Mesothelial cell of epicardium (in vitro differentiated cells): ENCODE results near the gene LRRC10B. TPM values are rescaled to one million over a fixed set of nuclear protein-coding genes. Genes with fewer than 3 reads are reported as not detected.
A peak's percentile ranks its signal among the peaks of the same experiment; 100 is the strongest.

Experiments used
- DNase-seq, 2 experiments: peaks; one replicate each; pipeline ENCODE4 v3.0.0; 2021; ENCODE audit warnings: low spot score in 2 of 2; ENCODE audit not compliant: unreplicated experiment in 2 of 2
- H3K27ac Mint-ChIP-seq: 2 replicates; pipeline ENCODE4 v1.8.0; 2021; ENCODE audit warnings: mixed read lengths
- H3K27me3 Mint-ChIP-seq: 2 replicates; pipeline ENCODE4 v1.8.0; 2021; ENCODE audit warnings: low read depth, mixed read lengths
- H3K36me3 Mint-ChIP-seq: 2 replicates; pipeline ENCODE4 v1.8.0; 2021; ENCODE audit warnings: mixed read lengths
- H3K4me1 Mint-ChIP-seq: 2 replicates; pipeline ENCODE4 v1.8.0; 2021; ENCODE audit warnings: mixed read lengths
- H3K4me3 Mint-ChIP-seq: 2 replicates; pipeline ENCODE4 v1.8.0; 2021; ENCODE audit warnings: mild to moderate bottlenecking, moderate library complexity, mixed read lengths
- H3K9me3 Mint-ChIP-seq: 2 replicates; pipeline ENCODE4 v1.8.0; 2021; ENCODE audit warnings: mixed read lengths
- total RNA-seq: library from RNA; stranded (reverse); gene quantifications from 3 replicates; pipeline ENCODE4 v1.2.1, GENCODE V29; 2021
- TF ChIP-seq, protein P1 (sequence below): fragments of 200-600 bp; sonication (generic); IDR thresholded peaks from one replicate; pipeline ENCODE4 v1.5.0; 2021; ENCODE audit warnings: antibody characterized with exemption; ENCODE audit not compliant: unreplicated experiment

LRRC10B gene
- total RNA-seq, 1 donor from 2014 or later, result 0.16 TPM

- H3K27ac Mint-ChIP-seq, result no peak overlapping the region
- TF ChIP-seq, protein P1, sequence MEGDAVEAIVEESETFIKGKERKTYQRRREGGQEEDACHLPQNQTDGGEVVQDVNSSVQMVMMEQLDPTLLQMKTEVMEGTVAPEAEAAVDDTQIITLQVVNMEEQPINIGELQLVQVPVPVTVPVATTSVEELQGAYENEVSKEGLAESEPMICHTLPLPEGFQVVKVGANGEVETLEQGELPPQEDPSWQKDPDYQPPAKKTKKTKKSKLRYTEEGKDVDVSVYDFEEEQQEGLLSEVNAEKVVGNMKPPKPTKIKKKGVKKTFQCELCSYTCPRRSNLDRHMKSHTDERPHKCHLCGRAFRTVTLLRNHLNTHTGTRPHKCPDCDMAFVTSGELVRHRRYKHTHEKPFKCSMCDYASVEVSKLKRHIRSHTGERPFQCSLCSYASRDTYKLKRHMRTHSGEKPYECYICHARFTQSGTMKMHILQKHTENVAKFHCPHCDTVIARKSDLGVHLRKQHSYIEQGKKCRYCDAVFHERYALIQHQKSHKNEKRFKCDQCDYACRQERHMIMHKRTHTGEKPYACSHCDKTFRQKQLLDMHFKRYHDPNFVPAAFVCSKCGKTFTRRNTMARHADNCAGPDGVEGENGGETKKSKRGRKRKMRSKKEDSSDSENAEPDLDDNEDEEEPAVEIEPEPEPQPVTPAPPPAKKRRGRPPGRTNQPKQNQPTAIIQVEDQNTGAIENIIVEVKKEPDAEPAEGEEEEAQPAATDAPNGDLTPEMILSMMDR, result no peak
- no peak overlapping the region for H3K4me3 Mint-ChIP-seq
- peaks cover 24% of the 10 kb centered on the region for H3K36me3 Mint-ChIP-seq
- no peak for DNase-seq
- no peaks in the 10 kb centered on the region for H3K27me3 Mint-ChIP-seq
- H3K9me3 Mint-ChIP-seq, result peaks cover 5% of the 10 kb centered on the region
- H3K4me1 Mint-ChIP-seq, result no peaks in the 10 kb centered on the region
These were observed 35.7 kb upstream of the LRRC10B start for GRCh38 chr11:61472868-61473267.

GRCh38 chr11:61473370-61474012 lies 35.1 kb upstream of the LRRC10B start:
- Mint-ChIP-seq H3K4me3 (no peak overlapping the region), H3K9me3 (peaks cover 5% of the 10 kb centered on the region), H3K4me1 (no peaks in the 10 kb centered on the region), H3K27me3 (no peaks in the 10 kb centered on the region), H3K27ac (no peak overlapping the region), H3K36me3 (peaks cover 21% of the 10 kb centered on the region)
- no peak for DNase-seq
- TF ChIP-seq, protein P1, result no peak

DNA sequence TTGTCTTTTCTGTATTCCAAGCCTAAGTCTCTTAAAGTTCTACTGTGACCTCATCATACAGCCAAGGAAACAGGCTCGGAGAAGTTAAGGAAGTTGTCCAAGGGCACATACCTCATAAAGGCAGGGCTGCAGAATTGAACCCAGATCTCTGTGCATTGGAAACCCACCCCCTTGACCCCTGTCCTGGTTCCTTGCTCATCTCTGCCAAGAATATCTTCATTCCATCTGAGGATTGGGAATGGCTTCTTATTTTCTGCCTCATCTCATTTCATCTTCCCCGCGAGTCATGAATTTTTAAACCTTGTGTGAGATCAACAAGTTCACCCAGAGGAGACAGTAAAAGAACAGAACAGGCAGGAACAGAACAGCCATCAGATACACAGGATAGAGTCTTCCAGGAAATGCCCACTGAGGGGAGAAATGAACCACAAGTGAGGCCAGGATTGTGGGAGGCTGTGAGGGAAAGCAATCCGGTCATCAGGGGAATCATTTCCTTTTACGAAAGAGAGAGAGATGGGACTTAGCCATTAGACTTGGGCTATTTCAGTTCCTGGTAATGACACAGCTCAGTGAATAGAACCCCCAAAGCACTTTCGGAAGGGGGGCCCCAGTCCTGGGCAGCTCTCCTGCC lies 34.4 kb upstream of the LRRC10B start:
- Mint-ChIP-seq H3K4me3 (no peak overlapping the region), H3K4me1 (no peaks in the 10 kb centered on the region), H3K36me3 (peaks cover 19% of the 10 kb centered on the region), H3K9me3 (peaks cover 5% of the 10 kb centered on the region), H3K27me3 (no peaks in the 10 kb centered on the region), H3K27ac (peak overlapping the region; percentile 2)
- DNase-seq, result no peak
- TF ChIP-seq, protein P1, result no peak

DNA sequence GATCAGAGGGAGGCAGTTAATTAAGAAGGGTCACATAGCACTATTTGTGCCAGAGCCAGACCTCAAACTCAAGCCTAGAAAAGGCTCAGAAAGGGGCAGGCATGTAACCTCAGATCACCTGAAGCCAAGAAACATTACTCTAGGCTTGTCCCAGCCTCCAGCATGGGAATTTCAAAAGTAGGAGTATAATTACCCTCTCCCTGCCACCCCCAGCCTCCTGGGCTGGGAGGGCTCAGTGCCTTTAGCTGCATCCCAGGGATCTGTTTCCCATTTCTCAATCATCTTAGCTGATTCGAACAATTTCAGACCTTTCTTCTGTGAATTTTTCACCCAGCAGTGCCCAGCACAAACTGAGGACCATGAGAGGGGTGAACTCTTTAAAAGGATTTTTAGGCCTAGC lies 33.1 kb upstream of the LRRC10B start:
- DNase-seq, result no peak
- peaks cover 5% of the 10 kb centered on the region for H3K9me3 Mint-ChIP-seq
- H3K27ac Mint-ChIP-seq, result no peak overlapping the region
- H3K4me3 Mint-ChIP-seq, result no peak overlapping the region
- no peaks in the 10 kb centered on the region for H3K27me3 Mint-ChIP-seq
- peaks cover 19% of the 10 kb centered on the region for H3K36me3 Mint-ChIP-seq
- TF ChIP-seq, protein P1, result no peak
- H3K4me1 Mint-ChIP-seq, result peaks cover under 1% of the 10 kb centered on the region

- Mint-ChIP-seq H3K27me3 (no peaks in the 10 kb centered on the region), H3K9me3 (peaks cover 5% of the 10 kb centered on the region), H3K36me3 (peaks cover 14% of the 10 kb centered on the region), H3K4me3 (no peak overlapping the region), H3K4me1 (peaks cover 8% of the 10 kb centered on the region), H3K27ac (no peak overlapping the region)
- no peak for DNase-seq
- TF ChIP-seq, protein P1, result no peak
These were observed 32.2 kb upstream of the LRRC10B start for GRCh38 chr11:61476371-61476770.
